H1 (cell line): ENCODE measurements around the gene RAET1G. TPM values are rescaled to one million over a fixed set of nuclear protein-coding genes. Genes with fewer than 3 reads are reported as not detected.

Experiments
- CHD2 ChIP-seq: IDR thresholded peaks from 2 replicates; pipeline ENCODE4 v1.6.1; 2012; ENCODE audit warnings: low read length, improper control_type of control experiment
- SIRT6 ChIP-seq: IDR thresholded peaks from one replicate; pipeline ENCODE4 v1.7.1; 2012; ENCODE audit warnings: low read length, inconsistent platforms
- SP4 ChIP-seq: IDR thresholded peaks from 2 replicates; pipeline ENCODE4 v1.6.1; 2012; ENCODE audit warnings: low read length, inconsistent platforms
- polyA plus RNA-seq, 7 experiments: library from polyadenylated mRNA; depleted of rRNA in 3 of 7; stranded (reverse) in 5 of 7; unstranded in 2 of 7; fragments of >200 nt in 5 of 7; fragments of 200-250 nt in 2 of 7; gene quantifications; 1 replicate in 5 of 7; 2 replicates in 1 of 7; 4 replicates in 1 of 7; pipeline versions ENCODE4 v1.2.1 to v1.2.3, GENCODE V29; 2011 to 2013; ENCODE audit warnings: missing spikeins in 2 of 7, mixed read lengths in 2 of 7
- total RNA-seq: library from RNA; stranded (reverse); fragmentation: NEBNext Ultra II Directional; extraction: Animal tissue kit (Norgen Biotek cat#: 25700); gene quantifications from 2 replicates; pipeline ENCODE4 v1.2.1, GENCODE V29; 2021

The RAET1G gene
- total and polyA plus RNA-seq, 2 of the 8 experiments (the other 6 are each of a cell fraction or from before 2014, with no cell fraction given): 0.08 TPM; not detected in 1

DNA sequence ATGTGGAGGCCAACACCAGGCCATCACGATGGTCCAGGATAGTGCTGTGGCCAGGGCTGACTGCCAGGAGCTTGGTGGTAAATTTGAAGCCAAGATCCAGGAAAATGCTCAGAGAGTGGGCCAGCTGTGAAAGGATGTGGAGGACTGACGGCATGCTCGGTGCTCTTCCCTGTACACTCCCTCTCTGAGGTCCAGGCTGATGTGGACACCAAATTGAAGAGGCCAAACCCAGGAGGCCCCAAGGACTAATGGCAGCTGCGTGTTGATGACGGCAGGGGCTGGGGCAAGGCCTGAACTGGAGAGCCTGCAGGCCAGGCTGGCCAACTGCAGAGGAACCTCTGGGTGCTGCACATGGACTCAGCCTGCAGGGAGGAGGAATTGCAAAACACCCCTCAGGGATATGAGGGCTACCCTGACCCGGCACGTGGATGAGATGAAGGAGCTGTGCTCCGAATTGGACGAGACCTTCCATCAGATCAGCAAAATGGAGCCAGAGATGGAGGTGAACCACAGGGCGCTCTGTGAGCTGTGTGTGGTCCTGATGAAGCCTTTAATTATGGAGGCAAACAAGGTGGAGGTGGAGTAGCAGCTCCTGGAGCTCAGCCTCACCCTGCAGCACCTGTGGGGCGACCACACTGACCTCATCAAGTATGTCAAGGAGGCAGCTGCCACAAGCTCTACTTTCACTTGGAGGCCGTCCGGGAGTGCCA is 18.1 kb downstream of the RAET1G start (continued):
- TF ChIP-seq CHD2 (no peak), SP4 (no peak), SIRT6 (no peak)
